ENCODE results near the gene ZIC5.

ZIC5 gene

GRCh38 chr13:99987154-99988019 is 15.8 kb upstream of the ZIC5 start:
- DNase-seq: peak; percentile 68

- DNase-seq: peak; percentile 65
Observed at GRCh38 chr13:99986741-99987140, 15.2 kb upstream of the ZIC5 start.

GRCh38 chr13:99985886-99986527 is 14.4 kb upstream of the ZIC5 start:
- DNase-seq: no peak

GRCh38 chr13:99985241-99985874 is 13.8 kb upstream of the ZIC5 start:
- DNase-seq: no peak

- DNase-seq: no peak
Observed at GRCh38 chr13:99984461-99985240, 13.1 kb upstream of the ZIC5 start.

GRCh38 chr13:99983499-99984401 is 12.2 kb upstream of the ZIC5 start:
- DNase-seq: no peak

- no peak for DNase-seq
Observed at GRCh38 chr13:99982731-99983498, 11.3 kb upstream of the ZIC5 start.

- no peak for DNase-seq
Observed at GRCh38 chr13:99982036-99982730, 10.6 kb upstream of the ZIC5 start.

- DNase-seq: no peak
Observed at GRCh38 chr13:99981735-99982035, 10.1 kb upstream of the ZIC5 start, which contains the start of gene ZIC2. Gene ZIC2 (plus strand): TSS chr13:99981784. CDS start chr13:99982065, 281 bp downstream.

GRCh38 chr13:99980824-99981734 is 9.5 kb upstream of the ZIC5 start:
- DNase-seq: peak; percentile 90

GRCh38 chr13:99980201-99980823 is 8.7 kb upstream of the ZIC5 start:
- DNase-seq: peak; percentile 92

- no peak for DNase-seq
Observed at GRCh38 chr13:99979453-99980200, 8.1 kb upstream of the ZIC5 start.

- no peak for DNase-seq
Observed at GRCh38 chr13:99978799-99979452, 7.4 kb upstream of the ZIC5 start.

- no peak for DNase-seq
Observed at GRCh38 chr13:99977912-99978798, 6.6 kb upstream of the ZIC5 start.

- no peak for DNase-seq
Observed at GRCh38 chr13:99977334-99977911, 5.9 kb upstream of the ZIC5 start.

- no peak for DNase-seq
Observed at GRCh38 chr13:99976575-99976974, 5.0 kb upstream of the ZIC5 start.

All from NCI-H345 (cell line).